Karpas-422 (cell line): ENCODE data around the gene SLC22A1. TPM values are rescaled to one million over a fixed set of nuclear protein-coding genes. Genes with fewer than 3 reads are reported as not detected.

Experiments used
- DNase-seq: peaks from one replicate; pipeline ENCODE4 v3.0.0-alpha.2; 2015
- H2AFZ ChIP-seq: fragments of 200-600 bp; sonication (generic); 2 replicates; pipeline ENCODE4 v1.6.1; 2014; ENCODE audit warnings: antibody characterized with exemption, low read length, mixed read lengths
- H3K27ac ChIP-seq: fragments of 200-600 bp; sonication (generic); 2 replicates; pipeline ENCODE4 v1.5.1; 2014; ENCODE audit warnings: mild to moderate bottlenecking, low read length, moderate library complexity
- H3K27me3 ChIP-seq: fragments of 200-600 bp; sonication (generic); 2 replicates; pipeline ENCODE4 v1.6.1; 2014; ENCODE audit warnings: low read length, mixed read lengths
- H3K36me3 ChIP-seq: fragments of 200-600 bp; sonication (generic); 2 replicates; pipeline ENCODE4 v1.6.1; 2014; ENCODE audit warnings: low read length, mixed read lengths; ENCODE audit not compliant: insufficient read depth
- H3K4me1 ChIP-seq: fragments of 200-600 bp; sonication (generic); 2 replicates; pipeline ENCODE4 v1.6.1; 2014; ENCODE audit warnings: mild to moderate bottlenecking, low read length, mixed read lengths
- H3K4me2 ChIP-seq: fragments of 200-600 bp; sonication (generic); 2 replicates; pipeline ENCODE4 v1.6.1; 2014; ENCODE audit warnings: low read length, low read depth, mild to moderate bottlenecking; ENCODE audit not compliant: poor library complexity, severe bottlenecking
- H3K4me3 ChIP-seq: fragments of 200-600 bp; sonication (generic); 2 replicates; pipeline ENCODE4 v1.5.1; 2014; ENCODE audit warnings: mild to moderate bottlenecking, antibody characterized with exemption, low read length, mixed read lengths
- H3K79me2 ChIP-seq: fragments of 200-600 bp; sonication (generic); 2 replicates; pipeline ENCODE4 v1.6.1; 2014; ENCODE audit warnings: mild to moderate bottlenecking, low read length, mixed read lengths
- H3K9ac ChIP-seq: fragments of 200-600 bp; sonication (generic); 2 replicates; pipeline ENCODE4 v1.6.0; 2014; ENCODE audit warnings: low read length
- H3K9me2 ChIP-seq: fragments of 200-600 bp; sonication (generic), shearing (Covaris generic); replicated peaks from 2 replicates; pipeline ENCODE4 v1.6.0; 2014; ENCODE audit warnings: mild to moderate bottlenecking, low read length, moderate library complexity; ENCODE audit not compliant: insufficient read depth
- H3K9me3 ChIP-seq: fragments of 300-700, 200-600 bp; sonication (generic); 2 replicates; pipeline ENCODE4 v1.6.1; 2014; ENCODE audit warnings: low read length, mixed read lengths
- H4K20me1 ChIP-seq: fragments of 200-600 bp; sonication (generic); 2 replicates; pipeline ENCODE4 v1.6.1; 2014; ENCODE audit warnings: mild to moderate bottlenecking, antibody characterized with exemption, low read length, low read depth; ENCODE audit not compliant: insufficient read depth
- small RNA-seq: library from RNA; depleted of rRNA; stranded (forward); fragments of <200 nt; gene quantifications from one replicate; pipeline ENCODE3, GENCODE V24; 2014
- total RNA-seq: library from RNA; depleted of rRNA; stranded (reverse); fragments of >200 nt; shearing (Covaris generic); gene quantifications from 2 replicates; pipeline ENCODE4 v1.2.3, GENCODE V29; 2014; ENCODE audit warnings: low replicate concordance; rRNA removed

SLC22A1 gene
- total RNA-seq, 1 experiment from 2014 or later = 0.78 TPM

GRCh38 chr6:160203953-160204352, 82.3 kb downstream of the SLC22A1 start:
- Histone ChIP-seq H3K9me2 (no peaks in the 10 kb centered on the region), H3K9ac (no peak overlapping the region), H3K36me3 (no peaks in the 10 kb centered on the region), H4K20me1 (no peaks in the 10 kb centered on the region), H3K27ac (no peak overlapping the region), H3K4me1 (no peaks in the 10 kb centered on the region), H3K27me3 (no peaks in the 10 kb centered on the region), H3K79me2 (no peaks in the 10 kb centered on the region), H2AFZ (no peak overlapping the region), H3K9me3 (no peaks in the 10 kb centered on the region), H3K4me2 (no peak overlapping the region), H3K4me3 (no peak overlapping the region)
- no peak for DNase-seq

GRCh38 chr6:160204710-160205109, 83.1 kb downstream of the SLC22A1 start:
- Histone ChIP-seq H3K4me2 (no peak overlapping the region), H3K4me1 (no peaks in the 10 kb centered on the region), H3K27me3 (no peaks in the 10 kb centered on the region), H3K4me3 (no peak overlapping the region), H3K79me2 (no peaks in the 10 kb centered on the region), H3K36me3 (no peaks in the 10 kb centered on the region), H3K9me2 (no peaks in the 10 kb centered on the region), H3K27ac (no peak overlapping the region), H3K9ac (no peak overlapping the region), H2AFZ (no peak overlapping the region), H4K20me1 (no peaks in the 10 kb centered on the region), H3K9me3 (no peaks in the 10 kb centered on the region)
- DNase-seq = no peak

GRCh38 chr6:160207618-160208017, 86.0 kb downstream of the SLC22A1 start:
- H3K9me2 ChIP-seq = no peaks in the 10 kb centered on the region
- no peak overlapping the region for H3K4me3 ChIP-seq
- no peaks in the 10 kb centered on the region for H3K27me3 ChIP-seq
- no peak for DNase-seq
- H4K20me1 ChIP-seq = no peaks in the 10 kb centered on the region
- no peaks in the 10 kb centered on the region for H3K79me2 ChIP-seq
- H3K9ac ChIP-seq = no peak overlapping the region
- H3K27ac ChIP-seq = no peak overlapping the region
- H3K36me3 ChIP-seq = no peaks in the 10 kb centered on the region
- no peak overlapping the region for H3K4me2 ChIP-seq
- no peak overlapping the region for H2AFZ ChIP-seq
- no peaks in the 10 kb centered on the region for H3K4me1 ChIP-seq
- no peaks in the 10 kb centered on the region for H3K9me3 ChIP-seq

Small RNA genes lying within 50 kb of the gene (small RNA-seq; reads per million reads assigned to genes)
- gene AL645733.1 = not detected

Other genes with a start within 250 kb of the SLC22A1 start
- not detected in 2 replicates for gene MAS1, start 230.8 kb upstream of the SLC22A1 start, total RNA-seq
- gene IGF2R, start 152.7 kb upstream of the SLC22A1 start, total RNA-seq = 9.6 and 10.5 TPM in 2 replicates
- gene SLC22A2, start 137.0 kb downstream of the SLC22A1 start, total RNA-seq = not detected in 2 replicates
- gene SLC22A3, start 226.6 kb downstream of the SLC22A1 start, total RNA-seq = not detected in 2 replicates